Left cardiac atrium (tissue), 4 donors: ENCODE results near the gene CYP2U1. TPM values are rescaled to one million over a fixed set of nuclear protein-coding genes. Genes with fewer than 3 reads are reported as not detected.

Experiments used
- ATAC-seq, 2 donors: fragments of 200-7000 bp; cut with Tn5 transposase; one replicate each; pipeline ENCODE4 v1.9.1; 2020; ENCODE audit warnings: mild to moderate bottlenecking in 2 of 2, moderate library complexity in 2 of 2
- DNase-seq: peaks from one replicate; pipeline ENCODE4 v3.0.0-alpha.2; 2020
- intact Hi-C, 2 donors: fragments of 100-400 bp; cut with DNase I; formaldehyde crosslinking; loops; one replicate each; pipeline versions ENCODE4 v1.14.1 to v1.15.1; 2022 to 2023
- total RNA-seq, 2 donors: library from RNA; stranded (reverse); fragmentation: NEBNext Ultra II Directional; extraction: Animal tissue kit (Norgen Biotek cat#: 25700); gene quantifications; one replicate each; pipeline ENCODE4 v1.2.1, GENCODE V29; 2021
- donor health status: DM: no; HTN: yes; CAD: no.
- donor health status: DM: no; HTN: yes; CAD: no; lungs with severe emphysema.
- donor health status: DM: yes; HTN: yes; CAD: no.
- donor health status: Dilated cardiomyopathy.

The CYP2U1 gene
- total RNA-seq, 2 donors from 2014 or later = 9.4 to 10.8 TPM

GRCh38 chr4:107970063-107970798, 38.9 kb downstream of the CYP2U1 start:
- no peak for DNase-seq
- intact Hi-C loops = no loop called here
- no peak for ATAC-seq

GRCh38 chr4:107972605-107973004, 41.3 kb downstream of the CYP2U1 start:
- ATAC-seq (no peak), DNase-seq (no peak)
- intact Hi-C loops = no loop called here

DNA sequence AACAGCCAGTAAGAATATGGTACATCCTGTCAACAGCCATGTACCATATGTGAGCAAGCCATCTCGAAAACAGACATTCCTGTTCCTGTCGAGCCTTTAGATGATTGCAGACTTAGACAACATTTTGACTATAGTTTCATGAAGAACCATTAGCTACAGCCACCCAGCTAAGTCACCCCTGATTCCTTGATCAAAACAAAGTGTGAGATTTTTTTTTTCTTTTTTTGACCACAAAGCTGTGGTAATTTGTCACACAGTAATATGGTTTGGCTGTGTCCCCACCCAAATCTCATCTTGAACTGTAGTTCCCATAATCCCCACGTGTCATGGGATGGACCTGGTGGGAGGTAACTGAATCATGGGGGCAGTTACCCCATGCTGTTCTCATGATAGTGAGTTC, 43.2 kb downstream of the CYP2U1 start:
- intact Hi-C loops = no loop called here
- ATAC-seq = no peak
- no peak for DNase-seq

- no peak for DNase-seq
- intact Hi-C loops = no loop called here
- ATAC-seq = no peak
These were observed 46.1 kb downstream of the CYP2U1 start for GRCh38 chr4:107977482-107977881.

GRCh38 chr4:107977966-107978705, 46.8 kb downstream of the CYP2U1 start:
- intact Hi-C loops = no loop called here
- no peak for DNase-seq
- ATAC-seq = no peak

- no peak for DNase-seq
- intact Hi-C loops = no loop called here
- ATAC-seq = peak in 1 of 2 donors; percentile 74
These were observed 47.5 kb downstream of the CYP2U1 start for GRCh38 chr4:107978716-107979451.

DNA sequence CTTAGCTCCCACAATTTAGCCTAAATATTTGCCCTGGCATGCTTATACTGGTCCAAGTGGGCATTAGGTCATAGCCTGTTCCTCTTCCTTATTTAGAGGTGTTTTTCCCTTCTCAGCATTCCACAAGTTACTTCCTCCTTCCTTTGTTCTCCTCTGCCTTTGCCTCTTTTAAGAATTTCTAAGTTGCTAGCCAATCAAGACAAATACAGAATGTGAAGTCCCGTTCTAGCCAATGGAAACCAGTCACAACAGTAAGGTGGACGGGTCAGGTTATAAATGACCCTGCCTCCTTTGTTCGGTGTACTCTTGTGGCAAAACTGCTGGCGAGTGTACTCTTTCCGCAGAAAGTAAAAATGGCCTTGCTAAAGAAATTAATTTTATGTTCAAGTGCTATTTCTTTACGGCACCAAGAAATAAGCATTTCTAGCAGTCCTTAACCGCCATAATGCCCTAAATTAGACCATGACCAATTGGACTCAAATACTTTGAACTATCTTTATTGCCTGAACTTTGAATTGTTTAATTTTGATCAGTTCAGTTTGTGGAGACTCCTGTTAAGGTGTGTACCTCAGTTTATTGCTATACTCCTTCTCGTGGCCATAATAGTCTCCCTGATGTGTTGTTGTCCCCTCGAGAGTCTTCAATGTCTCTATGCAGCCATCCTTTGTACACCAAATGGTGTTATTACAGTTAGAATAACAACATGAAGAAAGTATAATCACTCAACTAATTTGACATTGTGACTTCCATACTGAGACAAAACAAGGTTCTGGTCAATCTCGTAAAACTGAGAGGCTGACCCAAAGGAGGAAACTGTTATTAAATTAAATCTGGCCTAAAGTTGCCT, 56.8 kb downstream of the CYP2U1 start:
- intact Hi-C loops = loop anchor here in 1 of 2 donors (5.0 kb wide), 1 partner anchor 56 kb away; the partner anchor contains the start of gene CYP2U1
- DNase-seq (no peak), ATAC-seq (no peak)

DNA sequence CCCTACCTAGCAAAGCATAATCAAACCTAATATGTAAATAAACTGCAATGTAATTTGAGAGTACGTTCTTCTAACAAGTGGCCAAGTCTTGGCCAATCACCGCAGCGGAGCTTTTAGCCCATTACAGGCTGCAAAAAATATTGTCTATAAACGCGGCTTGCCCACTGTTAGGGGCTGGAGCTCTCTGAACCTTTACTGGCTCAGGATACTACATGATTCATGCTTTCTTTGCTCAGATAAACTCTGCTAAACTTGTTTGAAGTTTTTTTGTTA, 57.4 kb downstream of the CYP2U1 start:
- intact Hi-C loops = loop anchor here in 1 of 2 donors (5.0 kb wide), 1 partner anchor 56 kb away; the partner anchor contains the start of gene CYP2U1
- DNase-seq (no peak), ATAC-seq (no peak)

DNA sequence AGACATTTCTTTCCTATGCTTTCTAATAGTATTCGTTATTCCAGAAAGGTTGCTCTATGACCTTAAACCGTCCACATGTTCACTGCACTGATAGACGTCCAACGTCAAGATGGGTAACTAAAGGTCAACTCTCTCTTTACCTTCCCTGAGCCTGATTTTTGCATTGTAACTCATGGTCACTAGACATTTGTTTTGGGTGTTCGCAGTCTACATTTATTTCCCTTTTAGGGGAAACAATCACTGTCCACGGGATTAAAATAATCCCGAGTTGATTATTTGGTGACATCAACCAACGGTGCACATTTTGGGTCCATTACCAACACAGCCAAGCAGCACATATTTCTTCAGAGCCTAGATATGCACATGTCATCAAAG, 57.8 kb downstream of the CYP2U1 start:
- intact Hi-C loops = loop anchor here in 1 of 2 donors (5.0 kb wide), 1 partner anchor 57 kb away; the partner anchor contains the start of gene CYP2U1
- no peak for DNase-seq
- ATAC-seq = no peak

- intact Hi-C loops = loop anchor here in 1 of 2 donors (5.0 kb wide), 1 partner anchor 57 kb away; the partner anchor contains the start of gene CYP2U1
- DNase-seq (peak; percentile 96), ATAC-seq (peak; percentile 100)
These were observed 58.4 kb downstream of the CYP2U1 start, which contains the start of gene HADH for GRCh38 chr4:107989537-107990386. TSS of gene HADH (plus strand) at chr4:107989889. CDS start at chr4:107989933, 44 bp downstream.

DNA sequence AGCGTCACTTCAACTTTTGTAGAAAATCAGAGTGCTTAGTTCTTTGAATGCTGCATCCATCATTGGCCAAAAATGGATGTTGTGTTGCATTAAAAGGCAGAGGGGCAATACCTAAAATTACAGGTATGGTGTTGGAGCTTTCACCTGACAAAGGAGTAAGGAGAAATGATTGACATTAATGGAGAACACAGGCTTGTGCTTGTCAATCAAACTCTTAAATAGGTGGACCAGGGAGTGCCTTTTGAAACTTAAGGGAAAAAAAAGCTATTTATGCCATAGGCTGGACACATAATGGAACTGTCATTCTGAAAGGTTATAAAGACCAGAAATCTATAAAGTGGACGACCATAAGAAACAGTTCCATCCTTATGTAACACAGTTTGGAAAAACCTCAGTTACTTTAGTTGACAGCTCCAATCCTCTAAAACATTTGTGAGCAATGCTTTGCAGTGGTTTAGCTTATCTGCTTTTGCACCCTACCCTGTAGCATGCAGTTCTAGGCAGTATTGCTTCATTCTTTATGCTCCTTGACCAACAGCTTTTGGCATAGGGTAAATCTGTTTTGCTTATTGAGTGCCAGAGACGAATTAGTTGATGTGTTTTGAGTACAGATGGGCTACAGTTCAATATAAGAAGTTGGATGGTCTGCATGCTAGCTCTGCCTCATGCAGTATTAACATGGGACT, 60.7 kb downstream of the CYP2U1 start:
- intact Hi-C loops = no loop called here
- ATAC-seq (no peak), DNase-seq (no peak)

- DNase-seq (no peak), ATAC-seq (no peak)
- intact Hi-C loops = no loop called here
These were observed 62.6 kb downstream of the CYP2U1 start for GRCh38 chr4:107993969-107994368.

GRCh38 chr4:107994894-107995293, 63.5 kb downstream of the CYP2U1 start:
- no peak for DNase-seq
- ATAC-seq = no peak
- intact Hi-C loops = no loop called here

DNA sequence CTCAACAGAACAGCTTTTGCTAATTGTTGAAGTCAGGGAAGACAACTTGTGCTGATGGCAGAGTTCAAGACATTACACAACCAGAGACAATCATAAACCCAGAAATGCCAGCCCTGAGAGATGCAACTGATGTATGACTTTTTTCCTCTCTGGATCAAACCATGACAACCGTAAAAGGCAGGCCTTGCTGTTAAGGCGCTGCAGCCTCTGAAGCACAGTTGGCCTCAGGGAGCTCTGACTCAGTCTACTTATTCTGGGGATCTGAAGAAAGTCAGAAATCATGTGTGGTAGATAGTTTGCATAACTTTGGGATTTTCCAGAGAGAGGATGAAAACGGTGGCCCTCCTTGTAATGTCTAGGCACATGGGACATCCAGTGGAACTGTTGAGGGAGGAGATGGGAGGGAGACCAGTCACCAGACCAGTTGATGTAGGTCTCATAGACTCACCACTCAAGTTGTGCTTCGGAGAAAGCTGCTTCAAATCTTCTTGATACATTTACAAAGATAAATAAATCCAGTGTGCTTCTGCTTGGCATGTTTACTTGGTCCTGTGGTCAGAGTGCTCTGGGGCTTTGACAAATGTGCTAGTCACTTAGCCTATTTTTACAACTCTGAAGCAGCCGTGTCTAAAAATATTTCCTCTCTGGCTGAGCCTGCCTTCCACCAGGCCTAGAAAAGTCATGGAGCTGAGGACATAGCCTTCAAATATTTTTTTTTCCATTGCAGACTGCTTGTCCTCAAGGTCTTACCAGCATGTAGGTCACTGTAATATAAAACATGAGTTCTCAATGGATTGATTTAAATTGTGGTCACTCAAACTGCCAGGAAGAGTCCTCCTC, 65.8 kb downstream of the CYP2U1 start:
- peak; percentile 90 to 91 for ATAC-seq
- DNase-seq = no peak

GRCh38 chr4:107997794-107998193, 66.4 kb downstream of the CYP2U1 start:
- DNase-seq = no peak
- no peak for ATAC-seq
- intact Hi-C loops = no loop called here

More for the DNA sequence above, 65.8 kb downstream of the CYP2U1 start:
- intact Hi-C loops = no loop called here

DNA sequence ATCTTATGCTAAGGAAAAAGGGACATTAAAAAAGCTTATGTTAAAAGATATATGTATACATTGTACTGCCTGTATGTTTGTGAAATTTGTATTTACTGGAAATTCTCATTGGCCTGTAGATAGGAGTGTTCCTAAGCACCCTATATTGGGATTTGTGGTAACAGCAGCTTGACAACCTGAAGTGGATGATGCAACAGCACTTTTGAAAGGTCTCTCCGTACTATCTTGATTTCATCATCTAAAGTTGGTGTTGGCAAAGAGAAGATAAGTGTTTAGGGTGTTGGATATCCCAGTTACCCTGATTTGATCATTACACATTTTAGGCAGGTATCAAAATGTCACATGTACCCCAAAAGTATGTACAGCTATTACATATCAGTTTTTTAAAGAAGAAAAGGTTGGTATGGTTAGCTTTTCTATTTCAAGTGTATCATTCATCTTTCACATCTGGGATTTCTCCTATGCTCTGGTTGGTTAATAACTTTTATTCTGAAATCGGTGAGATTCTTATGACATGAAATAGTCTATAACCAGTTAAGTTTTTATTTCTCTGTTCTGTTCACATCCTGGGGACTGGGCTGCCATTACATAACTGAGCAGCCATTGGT, 68.7 kb downstream of the CYP2U1 start:
- intact Hi-C loops = no loop called here
- DNase-seq (no peak), ATAC-seq (no peak)
